NCI-H2227 treated with DMSO at 0.1 percent for 48 hours (cell line): ENCODE data around the gene SYT13.

ENCODE experiments used
- DNase-seq: peaks from one replicate; lab custom pipeline; 2025; lab: John Stamatoyannopoulos, UW

The SYT13 gene

GRCh38 chr11:45216901-45217300 lies 69.2 kb downstream of the SYT13 start:
- no peak for DNase-seq

- no peak for DNase-seq
Measured at GRCh38 chr11:45216031-45216430, 70.1 kb downstream of the SYT13 start.

GRCh38 chr11:45215098-45215865 lies 70.9 kb downstream of the SYT13 start:
- no peak for DNase-seq

GRCh38 chr11:45213717-45214116 lies 72.4 kb downstream of the SYT13 start:
- no peak for DNase-seq

- DNase-seq, result no peak
Measured at GRCh38 chr11:45213316-45213665, 72.8 kb downstream of the SYT13 start.

GRCh38 chr11:45212566-45213315 lies 73.4 kb downstream of the SYT13 start:
- no peak for DNase-seq

GRCh38 chr11:45211732-45212131 lies 74.4 kb downstream of the SYT13 start:
- DNase-seq, result no peak

GRCh38 chr11:45210846-45211245 lies 75.3 kb downstream of the SYT13 start:
- no peak for DNase-seq

GRCh38 chr11:45209891-45210699 lies 76.0 kb downstream of the SYT13 start:
- DNase-seq, result peak; percentile 45

GRCh38 chr11:45209000-45209879 lies 76.9 kb downstream of the SYT13 start:
- DNase-seq, result no peak

GRCh38 chr11:45208135-45208534 lies 78.0 kb downstream of the SYT13 start:
- DNase-seq, result no peak

- no peak for DNase-seq
Measured at GRCh38 chr11:45205978-45206377, 80.2 kb downstream of the SYT13 start.

GRCh38 chr11:45204761-45205160 lies 81.4 kb downstream of the SYT13 start:
- DNase-seq, result no peak

GRCh38 chr11:45193695-45194094 lies 92.4 kb downstream of the SYT13 start:
- DNase-seq, result no peak
